Stimulated activated CD4-positive, alpha-beta T cell treated with anti-CD3 and anti-CD28 coated beads, TNF-alpha, amount 100 ng/mL, for 24 hours (primary cell): ENCODE measurements around the gene BMPER.

Source experiments
- DNase-seq, 3 experiments: peaks; one replicate each; pipeline ENCODE4 v3.0.0-alpha.2; 2020; ENCODE audit warnings: low read depth in 3 of 3

The BMPER gene

GRCh38 chr7:33905389-33906032, at the start of gene BMPER:
Gene BMPER, plus strand, starts transcription at chr7:33905539. Its CDS starts 75 bp downstream, at chr7:33905614.
- DNase-seq, result no peak

DNA sequence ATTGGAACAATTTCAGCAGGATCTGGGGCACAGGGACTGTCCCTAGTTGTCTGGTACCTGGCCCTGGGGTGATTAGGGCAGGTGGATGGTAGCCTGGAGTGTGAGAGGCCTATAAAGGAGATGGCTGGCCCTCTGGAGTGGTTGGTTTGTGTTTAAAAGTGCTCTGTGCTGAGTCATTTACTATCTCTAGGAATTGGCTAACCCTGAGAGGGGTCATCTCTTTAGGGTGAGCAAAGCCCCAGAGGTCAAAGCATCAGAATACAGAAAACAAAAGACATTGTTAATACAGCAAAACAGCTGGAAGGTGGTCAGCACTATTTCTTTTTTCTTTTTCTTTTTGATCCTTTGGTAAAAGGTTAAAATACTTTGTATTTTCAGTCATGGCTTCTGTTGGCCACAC, 43.4 kb upstream of the BMPER start:
- no peak for DNase-seq

DNA sequence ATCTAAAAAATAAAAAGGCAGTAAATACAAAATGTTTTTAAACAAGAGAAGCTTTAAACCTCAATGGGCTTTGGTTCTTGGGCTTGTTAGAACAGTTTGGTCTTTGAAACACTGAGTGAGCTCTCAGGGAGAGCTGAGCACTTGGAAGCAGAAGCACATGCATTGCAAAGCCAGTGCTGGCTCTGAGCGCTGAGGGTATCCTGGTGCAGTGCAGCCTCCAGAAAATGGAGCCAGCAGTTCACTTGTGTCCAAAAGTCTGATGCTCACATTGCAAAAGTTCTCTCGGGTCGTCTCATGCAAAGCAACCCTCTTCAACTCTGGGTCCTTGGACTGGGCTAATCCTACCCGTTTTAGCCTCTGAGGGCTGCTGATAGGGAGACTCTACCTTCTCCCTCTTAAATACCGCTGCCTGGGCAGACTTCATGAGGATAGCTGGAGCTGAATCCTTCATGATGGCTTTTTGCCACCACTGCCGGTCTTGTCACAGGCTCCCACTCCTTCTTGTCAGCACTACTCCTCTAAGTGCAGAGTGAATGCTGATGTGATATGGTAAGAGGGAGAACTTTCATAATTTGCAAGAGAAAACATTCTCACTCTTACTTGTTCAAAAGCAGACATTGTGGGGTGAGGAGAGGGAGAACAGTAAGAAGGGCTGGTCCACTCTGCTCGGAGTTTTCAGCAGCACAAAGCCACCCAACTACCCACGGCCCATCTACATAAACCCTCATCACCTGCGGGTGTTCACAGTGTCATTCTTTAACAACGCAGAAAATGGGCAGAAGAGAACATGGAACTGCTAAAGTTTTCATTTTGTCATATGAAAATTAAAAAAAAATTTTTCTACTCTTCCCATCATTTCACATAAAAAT, 42.2 kb upstream of the BMPER start:
- DNase-seq, result no peak

- DNase-seq, result no peak
Measured at GRCh38 chr7:33868166-33868565, 37.2 kb upstream of the BMPER start.

DNA sequence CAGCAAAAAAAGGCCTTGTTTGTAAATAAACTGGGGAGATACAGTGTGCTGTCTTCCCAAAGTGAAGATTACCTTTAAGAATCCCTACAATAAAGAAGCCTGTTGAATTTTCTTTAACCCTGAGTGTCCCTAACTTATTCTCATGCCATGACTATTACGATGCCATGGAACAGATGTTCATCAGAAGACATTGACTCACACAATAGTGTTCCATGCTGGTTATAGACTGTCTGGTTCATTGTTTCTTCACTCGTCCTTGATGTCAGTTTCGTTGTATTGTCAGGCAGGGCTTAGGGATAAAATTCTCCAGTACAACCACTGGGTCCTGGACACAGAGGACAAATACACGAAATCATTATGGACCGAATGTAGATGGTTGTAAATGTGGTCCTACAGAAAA, 36.2 kb upstream of the BMPER start:
- DNase-seq, result no peak

GRCh38 chr7:33870120-33870519, 35.2 kb upstream of the BMPER start:
- DNase-seq, result no peak

DNA sequence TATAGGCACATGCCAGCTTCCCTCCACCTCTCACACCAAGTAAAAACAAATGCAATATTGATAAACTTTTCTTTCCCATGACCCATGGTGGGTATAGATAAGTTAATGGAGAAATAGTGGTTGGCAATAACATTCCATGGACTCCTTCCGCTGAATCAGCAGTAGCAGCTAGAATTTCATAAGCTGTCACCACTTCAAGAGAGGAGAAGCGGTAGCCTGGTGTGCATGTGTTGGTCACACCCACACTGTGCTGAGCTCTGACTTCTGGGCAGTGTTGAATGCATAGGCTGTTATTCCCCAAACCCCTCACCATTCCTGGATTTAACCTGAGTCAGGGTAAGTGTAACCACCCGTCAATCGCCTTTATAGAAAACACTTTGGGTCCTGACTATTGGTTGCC, 32.5 kb upstream of the BMPER start:
- DNase-seq, result no peak

DNA sequence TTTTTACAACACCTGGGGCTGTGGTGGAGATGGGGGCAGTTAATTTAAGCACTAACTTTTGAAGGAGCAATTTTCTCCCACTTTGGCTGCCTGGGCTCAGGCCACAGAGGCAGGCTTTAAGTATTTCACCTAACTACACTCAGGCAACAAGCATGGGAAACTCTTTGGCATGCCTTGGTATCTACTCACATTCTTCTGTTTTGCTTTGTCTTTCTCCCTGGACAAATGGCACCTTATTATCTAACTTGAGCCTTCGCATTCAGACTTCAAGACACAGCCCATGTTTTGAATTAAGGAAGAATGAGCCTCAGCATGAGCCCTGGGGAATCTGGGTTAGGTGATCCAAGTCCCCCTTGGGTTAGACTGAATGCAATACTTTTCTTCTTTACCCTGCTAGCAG, 31.8 kb upstream of the BMPER start:
- no peak for DNase-seq

- DNase-seq, result no peak
Measured at GRCh38 chr7:33873981-33874750, 31.2 kb upstream of the BMPER start.

GRCh38 chr7:33874943-33875342, 30.4 kb upstream of the BMPER start:
- no peak for DNase-seq

DNA sequence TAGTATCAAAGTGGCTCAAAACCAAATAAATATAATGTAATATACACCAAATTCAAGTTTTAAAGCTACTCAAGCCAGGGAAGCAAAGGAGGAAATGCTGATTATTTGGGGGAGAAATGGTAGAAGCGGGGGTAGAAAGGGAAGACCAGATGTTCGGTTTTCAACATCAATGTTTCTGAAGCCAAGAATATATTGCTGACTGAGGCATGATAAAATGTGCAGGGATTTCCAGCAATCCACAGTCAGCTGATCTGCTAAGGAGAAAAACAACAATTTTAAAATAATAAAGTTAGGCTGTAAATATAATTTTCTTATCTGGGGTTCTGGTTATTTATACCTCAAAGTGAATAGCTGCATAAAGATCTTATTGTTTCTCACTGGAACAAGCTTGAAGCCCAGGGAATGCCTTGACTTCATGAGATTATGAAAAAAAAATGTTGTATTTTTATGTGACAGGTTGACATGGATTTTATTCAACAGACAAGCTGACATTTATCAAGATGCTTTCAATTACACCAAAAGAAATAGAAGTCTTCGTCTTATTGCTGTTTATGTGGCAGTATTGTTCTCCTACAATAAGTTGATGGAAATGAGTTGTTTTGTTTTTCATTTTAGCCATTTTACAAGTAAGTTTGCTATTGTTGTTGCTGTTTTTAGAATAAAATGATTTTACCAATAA, 28.6 kb upstream of the BMPER start:
- DNase-seq, result no peak

DNA sequence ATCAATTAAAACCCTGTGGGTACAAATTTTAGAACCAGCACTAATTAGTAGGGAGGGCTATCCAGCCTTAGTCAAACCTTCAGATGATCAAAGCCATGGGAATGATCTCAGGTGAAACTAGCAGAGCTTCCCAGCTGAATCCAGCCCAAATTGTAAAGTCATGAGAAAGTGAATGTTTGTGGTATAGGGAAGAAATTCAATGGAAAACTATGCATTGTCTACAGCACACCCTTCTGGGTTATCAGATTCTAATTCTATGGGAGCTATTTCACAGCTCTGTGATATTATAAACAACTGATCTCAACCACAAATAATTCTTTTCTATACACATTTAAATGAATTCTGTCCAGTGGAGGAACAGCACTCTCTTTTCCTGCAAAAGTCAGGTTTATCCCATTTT, 24.6 kb upstream of the BMPER start:
- no peak for DNase-seq

- DNase-seq, result no peak
Measured at GRCh38 chr7:33881316-33881715, 24.0 kb upstream of the BMPER start.

DNA sequence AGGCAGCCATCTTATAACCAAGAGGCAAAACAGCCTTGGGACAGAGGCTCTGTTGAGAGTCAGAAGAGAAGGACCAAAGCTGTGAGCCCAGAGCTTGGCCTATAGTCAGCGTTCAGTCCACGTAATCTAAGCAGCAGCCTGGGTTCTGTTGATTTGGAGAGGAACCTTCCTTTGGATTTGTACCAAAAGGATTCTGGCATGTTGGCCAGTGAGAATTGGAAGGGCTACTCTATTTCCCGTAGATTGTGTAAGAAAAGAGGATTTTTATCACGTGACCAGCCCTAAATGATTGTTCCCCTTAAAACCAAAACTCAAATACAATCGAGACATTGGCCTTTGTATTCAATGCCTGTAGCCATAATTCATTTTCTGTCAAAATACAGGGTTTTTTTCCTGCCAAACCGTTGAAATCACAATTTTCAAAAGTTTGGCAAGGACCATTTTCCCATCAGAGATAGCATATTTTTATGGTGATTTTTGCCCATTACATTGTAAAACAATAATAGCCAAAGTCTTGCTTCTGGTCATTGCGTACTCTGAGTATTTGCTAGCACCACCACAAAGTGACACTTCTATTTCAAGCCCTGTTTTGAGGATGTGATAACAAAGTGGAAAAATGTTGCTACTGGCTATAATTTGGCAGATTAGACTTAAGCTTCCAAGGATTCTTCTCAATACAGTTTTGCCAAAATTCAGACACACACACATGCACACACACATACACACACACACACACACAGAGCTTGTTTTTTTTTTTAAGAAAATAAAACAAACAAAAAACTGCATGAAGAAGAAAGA, 23.1 kb upstream of the BMPER start:
- DNase-seq, result no peak

DNA sequence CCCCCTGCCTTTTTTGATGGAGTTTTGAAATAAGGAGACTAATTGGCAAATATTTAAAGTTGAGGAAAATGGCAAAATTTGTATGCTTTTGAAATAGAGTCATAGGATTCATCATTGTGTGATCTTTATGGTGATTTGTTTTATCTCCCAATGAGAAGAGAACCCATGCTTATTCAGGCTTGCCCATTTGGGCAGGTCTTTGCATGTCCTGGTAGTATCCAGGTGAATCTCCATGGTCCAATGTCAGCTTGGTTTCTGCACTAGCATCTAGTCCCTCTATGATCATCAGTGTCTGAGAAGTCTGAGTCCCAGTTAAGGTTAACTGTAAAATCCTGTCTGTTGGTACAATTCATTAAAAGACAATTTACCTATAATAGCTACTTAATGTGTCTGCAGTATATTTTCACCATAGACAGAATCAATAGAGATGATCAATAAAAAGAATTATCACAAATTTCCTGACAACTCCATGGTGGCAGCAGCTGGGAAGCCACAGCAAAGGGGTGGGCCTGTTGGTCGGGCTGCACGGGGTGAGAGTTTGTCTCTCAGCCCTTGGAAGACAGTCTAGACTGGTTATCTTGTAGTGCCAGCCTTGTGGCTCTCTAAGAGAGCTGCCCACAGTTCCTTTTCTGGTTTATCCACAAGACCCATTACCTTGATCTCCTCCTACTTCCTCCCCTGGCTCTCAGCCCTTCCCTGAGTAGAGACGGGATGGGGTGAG, 22.2 kb upstream of the BMPER start:
- DNase-seq, result no peak

DNA sequence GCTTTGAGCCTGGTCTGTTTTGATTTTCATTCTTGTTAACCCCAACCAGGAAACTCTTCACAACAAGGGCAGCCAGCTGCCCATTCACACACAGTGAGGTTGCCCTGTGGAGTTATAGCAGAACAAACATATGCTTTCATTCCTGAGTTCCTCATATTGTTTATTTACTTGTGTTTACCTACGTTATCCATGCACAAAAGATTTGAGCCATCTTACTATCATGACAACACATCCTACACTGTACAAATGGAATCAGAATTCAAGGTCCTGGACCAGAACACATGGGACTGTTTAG, 21.7 kb upstream of the BMPER start:
- DNase-seq, result no peak

GRCh38 chr7:33885290-33886148, 19.8 kb upstream of the BMPER start:
- DNase-seq, result no peak

GRCh38 chr7:33886149-33886623, 19.2 kb upstream of the BMPER start:
- DNase-seq, result no peak

GRCh38 chr7:33887266-33887975, 17.9 kb upstream of the BMPER start:
- DNase-seq, result no peak
